ENCODE results near the gene RPL13A. TPM values are rescaled to one million over a fixed set of nuclear protein-coding genes. Genes with fewer than 3 reads are reported as not detected.
"Not testable (repeated sequence)": the region's sequence is repeated elsewhere in the genome, so short reads cannot be mapped to it uniquely, and the experiment has no call there.

The RPL13A gene
- total RNA-seq, 3 donors from 2014 or later, result 2,162 to 2,782 (median 2,296) TPM

DNA sequence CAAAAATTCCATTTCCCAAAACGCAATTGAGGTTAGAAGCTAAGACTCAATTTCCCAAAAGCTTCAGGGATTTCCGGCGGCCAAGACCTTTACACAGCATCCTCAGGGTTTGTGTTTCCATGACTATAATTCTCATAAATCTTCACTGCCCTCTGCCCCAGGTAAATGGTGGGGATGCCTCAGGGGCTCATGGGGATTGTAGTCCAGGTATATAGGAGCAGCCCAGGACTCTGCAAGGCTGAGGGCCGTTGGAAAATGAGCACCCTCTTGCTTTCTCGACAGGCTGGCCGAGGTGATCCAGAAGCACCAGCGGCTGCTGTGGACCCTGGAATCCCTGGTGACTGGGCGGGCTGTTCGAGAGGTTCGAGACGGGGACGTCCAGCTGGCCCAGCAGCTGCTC lies 28.0 kb upstream of the RPL13A start:
- Histone ChIP-seq H3K4me1 (ENCODE audit: low read depth) (peaks cover 7% of the 10 kb centered on the region), H3K36me3 (ENCODE audit: low read depth) (no peaks in the 10 kb centered on the region), H3K4me3 (no peak overlapping the region), H3K9me3 (no peaks in the 10 kb centered on the region)
- TF ChIP-seq, protein P1, sequence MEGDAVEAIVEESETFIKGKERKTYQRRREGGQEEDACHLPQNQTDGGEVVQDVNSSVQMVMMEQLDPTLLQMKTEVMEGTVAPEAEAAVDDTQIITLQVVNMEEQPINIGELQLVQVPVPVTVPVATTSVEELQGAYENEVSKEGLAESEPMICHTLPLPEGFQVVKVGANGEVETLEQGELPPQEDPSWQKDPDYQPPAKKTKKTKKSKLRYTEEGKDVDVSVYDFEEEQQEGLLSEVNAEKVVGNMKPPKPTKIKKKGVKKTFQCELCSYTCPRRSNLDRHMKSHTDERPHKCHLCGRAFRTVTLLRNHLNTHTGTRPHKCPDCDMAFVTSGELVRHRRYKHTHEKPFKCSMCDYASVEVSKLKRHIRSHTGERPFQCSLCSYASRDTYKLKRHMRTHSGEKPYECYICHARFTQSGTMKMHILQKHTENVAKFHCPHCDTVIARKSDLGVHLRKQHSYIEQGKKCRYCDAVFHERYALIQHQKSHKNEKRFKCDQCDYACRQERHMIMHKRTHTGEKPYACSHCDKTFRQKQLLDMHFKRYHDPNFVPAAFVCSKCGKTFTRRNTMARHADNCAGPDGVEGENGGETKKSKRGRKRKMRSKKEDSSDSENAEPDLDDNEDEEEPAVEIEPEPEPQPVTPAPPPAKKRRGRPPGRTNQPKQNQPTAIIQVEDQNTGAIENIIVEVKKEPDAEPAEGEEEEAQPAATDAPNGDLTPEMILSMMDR (IDR thresholded peaks at IDR 0.05), result no peak
- intact Hi-C loops (cut with DNase I, micrococcal nuclease), result no loop called here
- ATAC-seq, result no peak
- DNase-seq, result no peak

DNA sequence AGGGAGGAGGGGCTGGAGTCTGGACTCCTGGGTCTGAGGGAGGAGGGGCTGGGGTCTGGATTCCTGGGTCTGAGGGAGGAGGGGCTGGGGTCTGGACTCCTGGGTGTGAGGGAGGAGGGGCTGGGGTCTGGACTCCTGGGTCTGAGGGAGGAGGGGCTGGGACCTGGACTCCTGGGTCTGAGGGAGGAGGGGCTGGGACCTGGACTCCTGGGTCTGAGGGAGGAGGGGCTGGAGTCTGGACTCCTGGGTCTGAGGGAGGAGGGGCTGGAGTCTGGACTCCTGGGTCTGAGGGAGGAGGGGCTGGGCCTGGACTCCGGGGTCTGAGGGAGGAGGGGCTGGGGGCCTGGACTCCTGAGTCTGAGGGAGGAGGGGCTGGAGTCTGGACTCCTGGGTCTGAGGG lies 26.3 kb upstream of the RPL13A start:
- DNase-seq; H3K4me1 ChIP-seq (ENCODE audit: low read depth); H3K36me3 ChIP-seq (ENCODE audit: low read depth); ATAC-seq; intact Hi-C loops (cut with DNase I, micrococcal nuclease); H3K4me3 ChIP-seq; H3K9me3 ChIP-seq: not testable (repeated sequence)

DNA sequence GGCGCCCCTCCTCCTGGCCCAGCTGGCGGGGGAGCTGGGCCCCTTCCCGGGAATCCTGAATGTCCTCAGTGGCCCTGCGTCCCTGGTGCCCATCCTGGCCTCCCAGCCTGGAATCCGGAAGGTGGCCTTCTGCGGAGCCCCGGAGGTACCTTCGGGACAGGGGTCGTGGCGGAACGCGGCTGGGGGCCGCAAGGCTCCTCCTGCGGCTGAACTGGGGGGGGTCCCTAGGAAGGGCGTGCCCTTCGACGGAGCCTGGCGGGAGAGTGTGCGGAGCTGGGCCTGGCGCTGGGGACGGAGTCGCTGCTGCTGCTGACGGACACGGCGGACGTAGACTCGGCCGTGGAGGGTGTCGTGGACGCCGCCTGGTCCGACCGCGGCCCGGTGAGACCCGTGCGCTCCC lies 25.8 kb upstream of the RPL13A start:
- DNase-seq, result peak in 1 of 3 donors; percentile 23
- intact Hi-C loops (cut with DNase I, micrococcal nuclease), result no loop called here
- ATAC-seq, result no peak
- Histone ChIP-seq H3K36me3 (ENCODE audit: low read depth) (no peaks in the 10 kb centered on the region), H3K9me3 (no peaks in the 10 kb centered on the region), H3K4me3 (no peak overlapping the region), H3K4me1 (ENCODE audit: low read depth) (peaks cover 5% of the 10 kb centered on the region)
- TF ChIP-seq, protein P1 (IDR thresholded peaks at IDR 0.05), result no peak

DNA sequence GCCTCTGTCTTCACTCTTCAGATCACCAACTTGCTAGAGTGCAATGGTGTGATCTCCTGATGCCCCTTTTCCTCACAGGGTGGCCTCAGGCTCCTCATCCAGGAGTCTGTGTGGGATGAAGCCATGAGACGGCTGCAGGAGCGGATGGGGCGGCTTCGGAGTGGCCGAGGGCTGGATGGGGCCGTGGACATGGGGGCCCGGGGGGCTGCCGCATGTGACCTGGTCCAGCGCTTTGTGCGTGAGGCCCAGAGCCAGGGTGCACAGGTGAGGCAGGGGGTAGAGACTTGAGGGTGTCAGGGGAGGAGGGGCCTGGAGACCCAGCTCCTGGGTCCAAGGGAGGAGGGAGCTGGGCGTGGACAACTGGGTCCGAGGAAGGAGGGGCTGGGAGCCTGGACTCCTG lies 24.9 kb upstream of the RPL13A start:
- no peaks in the 10 kb centered on the region for H3K9me3 ChIP-seq
- H3K36me3 ChIP-seq (ENCODE audit: low read depth), result no peaks in the 10 kb centered on the region
- no peak overlapping the region for H3K4me3 ChIP-seq
- peak in 1 of 3 donors; percentile 22 for DNase-seq
- peaks cover 2% of the 10 kb centered on the region for H3K4me1 ChIP-seq (ENCODE audit: low read depth)
- no peak for ATAC-seq
- TF ChIP-seq, protein P1 (IDR thresholded peaks at IDR 0.05), result no peak
- intact Hi-C loops (cut with DNase I, micrococcal nuclease), result no loop called here

DNA sequence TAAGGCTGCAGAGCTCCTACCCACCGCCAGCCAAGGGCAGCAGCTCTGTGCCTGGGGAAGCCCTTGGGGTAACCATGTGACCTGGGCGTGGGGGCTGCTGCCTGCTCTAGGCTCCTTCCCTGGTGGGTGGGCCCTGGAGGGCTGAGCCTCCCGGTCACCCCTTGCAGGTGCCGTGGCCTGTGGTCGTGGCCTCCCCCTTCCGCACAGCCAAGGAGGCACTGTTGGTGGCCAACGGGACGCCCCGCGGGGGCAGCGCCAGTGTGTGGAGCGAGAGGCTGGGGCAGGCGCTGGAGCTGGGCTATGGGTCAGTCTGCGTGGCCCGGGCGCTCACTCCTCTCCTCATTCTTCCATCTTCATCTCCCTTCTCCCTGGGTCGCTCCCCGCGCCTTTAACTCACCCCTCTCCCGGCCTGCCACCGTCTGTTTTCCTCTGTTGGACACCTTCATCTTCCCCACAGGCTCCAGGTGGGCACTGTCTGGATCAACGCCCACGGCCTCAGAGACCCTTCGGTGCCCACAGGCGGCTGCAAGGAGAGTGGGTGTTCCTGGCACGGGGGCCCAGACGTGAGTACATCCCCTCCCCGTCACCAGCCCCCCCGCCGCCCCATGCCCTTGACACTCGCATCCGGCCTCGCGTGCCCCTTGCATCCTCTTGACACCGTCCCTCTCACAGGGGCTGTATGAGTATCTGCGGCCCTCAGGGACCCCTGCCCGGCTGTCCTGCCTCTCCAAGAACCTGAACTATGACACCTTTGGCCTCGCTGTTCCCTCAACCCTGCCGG lies 23.3 kb upstream of the RPL13A start:
- DNase-seq (peak in 1 of 3 donors; percentile 25), ATAC-seq (no peak)
- intact Hi-C loops (cut with DNase I, micrococcal nuclease), result no loop called here
- no peaks in the 10 kb centered on the region for H3K36me3 ChIP-seq (ENCODE audit: low read depth)
- H3K4me1 ChIP-seq (ENCODE audit: low read depth), result peaks cover 6% of the 10 kb centered on the region
- no peaks in the 10 kb centered on the region for H3K9me3 ChIP-seq
- TF ChIP-seq, protein P1 (IDR thresholded peaks at IDR 0.05), result no peak
- no peak overlapping the region for H3K4me3 ChIP-seq

DNA sequence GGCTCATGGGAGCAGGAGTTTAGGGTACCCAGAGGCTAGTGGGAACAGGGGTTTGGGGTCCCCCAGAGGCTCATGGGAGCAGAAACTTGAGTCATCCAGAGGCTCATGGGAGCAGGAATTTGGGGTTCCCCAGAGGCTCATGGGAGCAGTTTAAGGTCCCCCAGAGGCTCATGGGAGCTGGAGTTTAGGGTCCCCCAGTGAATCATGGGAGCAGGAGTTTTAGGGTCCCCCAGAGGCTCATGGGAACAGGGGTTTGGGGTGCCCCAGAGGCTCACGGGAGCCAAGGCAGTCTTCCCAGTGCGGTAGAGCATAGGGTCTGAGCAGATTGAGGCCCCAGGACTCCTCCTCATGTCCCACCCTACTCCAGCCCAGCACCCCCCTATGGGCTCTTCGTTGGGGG lies 22.0 kb upstream of the RPL13A start:
- Histone ChIP-seq H3K36me3 (ENCODE audit: low read depth) (no peaks in the 10 kb centered on the region), H3K4me1 (ENCODE audit: low read depth) (peaks cover 6% of the 10 kb centered on the region), H3K4me3 (no peak overlapping the region), H3K9me3 (no peaks in the 10 kb centered on the region)
- no peak for ATAC-seq
- DNase-seq, result no peak
- TF ChIP-seq, protein P1 (IDR thresholded peaks at IDR 0.05), result no peak
- intact Hi-C loops (cut with DNase I, micrococcal nuclease), result no loop called here
